HCT116 (cell line): ENCODE data around the gene IQGAP3. TPM values are rescaled to one million over a fixed set of nuclear protein-coding genes. Genes with fewer than 3 reads are reported as not detected.
"Not testable (repeated sequence)": the region's sequence is repeated elsewhere in the genome, so short reads cannot be mapped to it uniquely, and the experiment has no call there.

Experiments used
- ATAC-seq: fragments of 200-7000 bp; cut with Tn5 transposase; 2 replicates; pipeline ENCODE4 v1.9.1; 2020; ENCODE audit warnings: mild to moderate bottlenecking, moderate library complexity
- BruUV-seq: library from RNA; stranded (reverse); fragments of 400-500 nt; replicated peaks from 2 replicates; lab custom pipeline; 2021; lab: Mats Ljungman, UMichigan
- CTCF ChIA-PET: fragments of 300-600 bp; sonication (Branson Sonifier 250); formaldehyde crosslinking; loops from one replicate; lab custom pipeline; 2021; ENCODE audit warnings: antibody characterized with exemption; lab: Charles Lee
- POLR2A ChIA-PET: fragments of 300-600, 350-600 bp; sonication (Branson Sonifier 250); formaldehyde crosslinking; loops from one replicate; lab custom pipeline; 2021; ENCODE audit warnings: antibody characterized with exemption; lab: Charles Lee
- RAD21 ChIA-PET, 2 experiments: fragments of 300-600 bp; sonication (Branson Sonifier 250); formaldehyde crosslinking; loops; one replicate each; lab custom pipeline; 2023; ENCODE audit warnings: low total read pairs in 2 of 2; ENCODE audit not compliant: uncharacterized antibody in 2 of 2, unreplicated experiment in 2 of 2, low non-redundant PET in 1 of 2; lab: Charles Lee
- DNase-seq: peaks from one replicate; pipeline ENCODE4 v3.0.0-alpha.2; 2010; ENCODE audit warnings: low read depth, low spot score
- H2AFZ ChIP-seq: fragments of 200-600 bp; shearing (Covaris generic), sonication (generic); 2 replicates; pipeline ENCODE4 v1.6.1; 2017; ENCODE audit warnings: low read depth, mixed run types, mixed read lengths, antibody characterized with exemption, low read length; ENCODE audit not compliant: poor library complexity, severe bottlenecking
- H3K27ac ChIP-seq: 2 replicates; pipeline ENCODE4 v1.5.1; 2012; ENCODE audit warnings: low read depth, low read length
- H3K27me3 ChIP-seq: fragments of 200-600 bp; sonication (generic); 2 replicates; pipeline ENCODE4 v1.6.1; 2016; ENCODE audit warnings: mixed run types, low read length, mixed read lengths; ENCODE audit not compliant: insufficient read depth
- H3K36me3 ChIP-seq, 2 experiments: fragments of 200-500 bp in 1 of 2; fragments of 200-600 bp in 1 of 2; sonication (Bioruptor generic) in 1 of 2; sonication (generic) in 1 of 2; 2 replicates each; pipeline versions ENCODE4 v1.5.1 to v1.6.1; 2014 to 2016; ENCODE audit warnings: low read length in 2 of 2, inconsistent platforms in 1 of 2, mixed read lengths in 1 of 2, mixed run types in 1 of 2; ENCODE audit not compliant: insufficient read depth in 2 of 2, control insufficient read depth in 1 of 2
- H3K4me1 ChIP-seq, 2 experiments: fragments of 200-600 bp in 1 of 2; sonication (generic) in 1 of 2; 2 replicates each; pipeline versions ENCODE4 v1.5.1 to v1.6.1; 2012 to 2017; ENCODE audit warnings: low read length in 2 of 2, inconsistent platforms in 1 of 2, mild to moderate bottlenecking in 1 of 2, mixed read lengths in 1 of 2, mixed run types in 1 of 2, moderate library complexity in 1 of 2; ENCODE audit not compliant: insufficient read depth in 2 of 2, control insufficient read depth in 1 of 2
- H3K4me2 ChIP-seq: fragments of 200-600 bp; sonication (generic); 2 replicates; pipeline ENCODE4 v1.6.1; 2017; ENCODE audit warnings: mixed run types, low read length, mixed read lengths
- H3K4me3 ChIP-seq, 2 experiments: fragments of 200-600 bp in 1 of 2; sonication (generic) in 1 of 2; replicated peaks in 1 of 2; 2 replicates each; pipeline ENCODE4 v1.5.1; 2011 to 2016; ENCODE audit warnings: low read length in 2 of 2, control low read depth in 1 of 2, low read depth in 1 of 2, mild to moderate bottlenecking in 1 of 2, mixed read lengths in 1 of 2, mixed run types in 1 of 2
- H3K79me2 ChIP-seq: fragments of 200-600 bp; sonication (generic); 2 replicates; pipeline ENCODE4 v1.6.1; 2017; ENCODE audit warnings: mild to moderate bottlenecking, mixed run types, low read length, moderate library complexity, mixed read lengths; ENCODE audit not compliant: insufficient read depth
- H3K9ac ChIP-seq: fragments of 200-600 bp; sonication (generic); 2 replicates; pipeline ENCODE4 v1.6.1; 2016; ENCODE audit warnings: low read length, mixed read lengths
- H3K9me2 ChIP-seq: fragments of 200-600 bp; sonication (generic), shearing (Covaris generic); 2 replicates; pipeline ENCODE4 v1.6.1; 2017; ENCODE audit warnings: mixed run types, mild to moderate bottlenecking, moderate library complexity; ENCODE audit not compliant: insufficient read depth
- H3K9me3 ChIP-seq, 2 experiments: fragments of 200-500 bp in 1 of 2; fragments of 200-600 bp in 1 of 2; sonication (Bioruptor generic) in 1 of 2; sonication (generic) in 1 of 2; 2 replicates each; pipeline ENCODE4 v1.6.1; 2014 to 2017; ENCODE audit warnings: low read length in 2 of 2, mixed read lengths in 2 of 2, inconsistent platforms in 1 of 2, low read depth in 1 of 2, mild to moderate bottlenecking in 1 of 2, mixed run types in 1 of 2, moderate library complexity in 1 of 2; ENCODE audit not compliant: control insufficient read depth in 1 of 2, insufficient read depth in 1 of 2
- H4K20me1 ChIP-seq: fragments of 200-600 bp; sonication (generic), shearing (Covaris generic); 2 replicates; pipeline ENCODE4 v1.6.1; 2017; ENCODE audit warnings: mixed run types, mild to moderate bottlenecking, moderate library complexity; ENCODE audit not compliant: insufficient read depth
- CBX3 ChIP-seq: IDR thresholded peaks from 2 replicates; pipeline ENCODE4 v1.6.1; 2012; ENCODE audit warnings: low read depth
- CTCF ChIP-seq, 3 experiments: fragments of 200-600 bp in 1 of 3; sonication (generic) in 1 of 3; IDR thresholded peaks in 2 of 3; conservative IDR thresholded peaks in 1 of 3; 2 replicates each; pipeline ENCODE4 v1.5.1; 2012 to 2017; ENCODE audit warnings: low read depth in 2 of 3, low read length in 2 of 3, antibody characterized with exemption in 1 of 3, borderline replicate concordance in 1 of 3, control low read depth in 1 of 3, mild to moderate bottlenecking in 1 of 3, mixed read lengths in 1 of 3, mixed run types in 1 of 3, moderate library complexity in 1 of 3; ENCODE audit not compliant: insufficient read depth in 1 of 3
- EGR1 ChIP-seq: IDR thresholded peaks from 2 replicates; pipeline ENCODE4 v1.6.1; 2012; ENCODE audit warnings: low read depth
- ELF1 ChIP-seq: IDR thresholded peaks from 2 replicates; pipeline ENCODE4 v1.6.1; 2012; ENCODE audit warnings: low read depth, borderline replicate concordance
- JUND ChIP-seq: IDR thresholded peaks from 2 replicates; pipeline ENCODE4 v1.6.1; 2012
- MAX ChIP-seq: IDR thresholded peaks from 2 replicates; pipeline ENCODE4 v1.6.1; 2012
- POLR2A ChIP-seq: IDR thresholded peaks from 2 replicates; pipeline ENCODE4 v1.7.0; 2011; ENCODE audit warnings: borderline replicate concordance; ENCODE audit not compliant: insufficient read depth, insufficient read length; ENCODE audit errors: extremely low read depth
- RAD21 ChIP-seq: IDR thresholded peaks from 2 replicates; pipeline ENCODE4 v1.6.1; 2012; ENCODE audit warnings: low read depth, mild to moderate bottlenecking
- SRF ChIP-seq: IDR thresholded peaks from 2 replicates; pipeline ENCODE4 v1.6.1; 2012; ENCODE audit warnings: low read depth
- TCF7L2 ChIP-seq: IDR thresholded peaks from 2 replicates; pipeline ENCODE4 v1.7.0; 2011; ENCODE audit warnings: borderline replicate concordance, inconsistent platforms; ENCODE audit not compliant: insufficient read depth, insufficient read length; ENCODE audit errors: extremely low read depth
- ZBTB33 ChIP-seq: IDR thresholded peaks from 2 replicates; pipeline ENCODE4 v1.6.1; 2011; ENCODE audit warnings: mild to moderate bottlenecking, low read length, moderate library complexity; ENCODE audit not compliant: insufficient replicate concordance; ENCODE audit errors: extremely low read depth
- ZNF274 ChIP-seq: fragments of 200-500 bp; sonication (Bioruptor generic); IDR thresholded peaks from 2 replicates; pipeline ENCODE4 v1.6.1; 2014; ENCODE audit warnings: mild to moderate bottlenecking, low read depth, low read length, inconsistent platforms
- intact Hi-C: fragments of 100-400 bp; cut with micrococcal nuclease; formaldehyde crosslinking; loops from 2 replicates; pipeline ENCODE4 v1.10.0; 2022
- total RNA-seq: library from RNA; stranded (reverse); gene quantifications from one replicate; pipeline ENCODE4 v1.2.1, GENCODE V29; 2021; ENCODE audit not compliant: unreplicated experiment

The IQGAP3 gene
- total RNA-seq, 1 experiment from 2014 or later, result 38.8 TPM

GRCh38 chr1:156608036-156608674 lies 35.8 kb upstream of the IQGAP3 start:
- no peaks in the 10 kb centered on the region for H3K9me2 ChIP-seq
- DNase-seq (peak; percentile 66), ATAC-seq (peak; percentile 95)
- no peaks in the 10 kb centered on the region for H3K79me2 ChIP-seq
- no peaks in the 10 kb centered on the region for H3K36me3 ChIP-seq
- peak overlapping the region; percentile 48 for H2AFZ ChIP-seq
- peaks cover under 1 to 17% of the 10 kb centered on the region in 2 experiments; a peak in 3 of 4 replicates for H3K4me1 ChIP-seq
- RAD21 ChIA-PET, result interaction anchor here in 1 of 2 experiments (1.0 kb wide), 2 partner anchors 21 to 151 kb away, joined by 3 to 5 read pairs; no protein-coding TSS in a partner anchor
- no peak overlapping the region for H3K27ac ChIP-seq
- peak overlapping the region; percentile 6; the same call in 1 of the 2 replicates for H3K4me2 ChIP-seq
- intact Hi-C loops, result loop anchor here (1.0 to 2.0 kb wide), 4 partner anchors 24 to 225 kb away; no protein-coding TSS in a partner anchor
- H3K9me3 ChIP-seq, result no peaks in the 10 kb centered on the region
- CTCF ChIA-PET, result interaction anchor here (0.5 to 1.8 kb wide), 13 partner anchors 9 to 222 kb away, joined by 3 to 19 read pairs (median 4); partner anchors contain the start of genes MEF2D and NAXE
- no TSS peak for BruUV-seq
- no peaks in the 10 kb centered on the region for H4K20me1 ChIP-seq
- TF ChIP-seq ZBTB33, result no peak
- TF ChIP-seq RAD21, result peak; percentile 88
- TF ChIP-seq ELF1, result no peak
- TF ChIP-seq TCF7L2, result no peak
- TF ChIP-seq POLR2A, result no peak
- no peak for TF ChIP-seq MAX
- no peak for TF ChIP-seq SRF
- TF ChIP-seq EGR1, result no peak
- no peak for TF ChIP-seq JUND
- TF ChIP-seq CBX3, result peak; percentile 56; the same call in 1 of the 2 replicates
- TF ChIP-seq CTCF (IDR thresholded peaks at IDR 0.05 in 2 of 3, conservative IDR thresholded peaks at IDR 0.05 in 1 of 3; ENCODE audit: borderline replicate concordance in 1 of 3, insufficient read depth in 1 of 3, low read depth in 2 of 3, low read length in 2 of 3), result peak; percentile 79 to 95 (median 80)
- TF ChIP-seq ZNF274, result no peak
- no peaks in the 10 kb centered on the region for H3K27me3 ChIP-seq
- POLR2A ChIA-PET, result interaction anchor here (1.0 to 1.1 kb wide), 2 partner anchors 53 to 151 kb away, joined by 3 to 4 read pairs; no protein-coding TSS in a partner anchor
- no peak overlapping the region for H3K4me3 ChIP-seq
- H3K9ac ChIP-seq, result no peak overlapping the region

GRCh38 chr1:156607344-156607743 lies 35.0 kb upstream of the IQGAP3 start:
- H3K4me2 ChIP-seq, H3K4me3 ChIP-seq, H3K36me3 ChIP-seq, POLR2A ChIA-PET, intact Hi-C loops, H3K9ac ChIP-seq, H3K9me2 ChIP-seq, H3K9me3 ChIP-seq, H2AFZ ChIP-seq, H4K20me1 ChIP-seq, ATAC-seq, H3K27ac ChIP-seq, CTCF ChIA-PET, DNase-seq, BruUV-seq, H3K27me3 ChIP-seq, RAD21 ChIA-PET, H3K79me2 ChIP-seq: not testable (repeated sequence)
- H3K4me1 ChIP-seq, result peaks cover 4 to 25% of the 10 kb centered on the region in 2 experiments; a peak in 3 of 4 replicates
